Neural crest cell (in vitro differentiated cells): ENCODE results near the gene DNAH2. TPM values are rescaled to one million over a fixed set of nuclear protein-coding genes. Genes with fewer than 3 reads are reported as not detected.

Source experiments
- DNase-seq: peaks from one replicate; pipeline ENCODE4 v3.0.0; 2021; ENCODE audit warnings: low read depth, mixed read lengths, low spot score
- H3K27ac Mint-ChIP-seq: one replicate; pipeline ENCODE4 v1.8.0; 2021; ENCODE audit warnings: mild to moderate bottlenecking, mixed read lengths; ENCODE audit not compliant: unreplicated experiment
- H3K27me3 Mint-ChIP-seq: 2 replicates; pipeline ENCODE4 v1.8.0; 2021; ENCODE audit warnings: low read depth, mild to moderate bottlenecking, mixed read lengths
- H3K36me3 Mint-ChIP-seq: 2 replicates; pipeline ENCODE4 v1.8.0; 2021; ENCODE audit warnings: low read depth, mild to moderate bottlenecking, mixed read lengths
- H3K4me1 Mint-ChIP-seq: 2 replicates; pipeline ENCODE4 v1.8.0; 2021; ENCODE audit warnings: mixed read lengths
- H3K4me3 Mint-ChIP-seq: one replicate; pipeline ENCODE4 v1.8.0; 2021; ENCODE audit warnings: mild to moderate bottlenecking, mixed read lengths
- H3K9me3 Mint-ChIP-seq: 2 replicates; pipeline ENCODE4 v1.8.0; 2021; ENCODE audit warnings: mixed read lengths
- total RNA-seq: library from RNA; stranded (reverse); gene quantifications from 2 replicates; pipeline ENCODE4 v1.2.1, GENCODE V29; 2021
- TF ChIP-seq, protein P1 (sequence below): fragments of 200-600 bp; sonication (generic); conservative IDR thresholded peaks from 2 replicates; pipeline ENCODE4 v1.5.0; 2021; ENCODE audit warnings: antibody characterized with exemption, mild to moderate bottlenecking

Gene DNAH2
- total RNA-seq, 1 donor from 2014 or later, result 0.16 TPM

DNA sequence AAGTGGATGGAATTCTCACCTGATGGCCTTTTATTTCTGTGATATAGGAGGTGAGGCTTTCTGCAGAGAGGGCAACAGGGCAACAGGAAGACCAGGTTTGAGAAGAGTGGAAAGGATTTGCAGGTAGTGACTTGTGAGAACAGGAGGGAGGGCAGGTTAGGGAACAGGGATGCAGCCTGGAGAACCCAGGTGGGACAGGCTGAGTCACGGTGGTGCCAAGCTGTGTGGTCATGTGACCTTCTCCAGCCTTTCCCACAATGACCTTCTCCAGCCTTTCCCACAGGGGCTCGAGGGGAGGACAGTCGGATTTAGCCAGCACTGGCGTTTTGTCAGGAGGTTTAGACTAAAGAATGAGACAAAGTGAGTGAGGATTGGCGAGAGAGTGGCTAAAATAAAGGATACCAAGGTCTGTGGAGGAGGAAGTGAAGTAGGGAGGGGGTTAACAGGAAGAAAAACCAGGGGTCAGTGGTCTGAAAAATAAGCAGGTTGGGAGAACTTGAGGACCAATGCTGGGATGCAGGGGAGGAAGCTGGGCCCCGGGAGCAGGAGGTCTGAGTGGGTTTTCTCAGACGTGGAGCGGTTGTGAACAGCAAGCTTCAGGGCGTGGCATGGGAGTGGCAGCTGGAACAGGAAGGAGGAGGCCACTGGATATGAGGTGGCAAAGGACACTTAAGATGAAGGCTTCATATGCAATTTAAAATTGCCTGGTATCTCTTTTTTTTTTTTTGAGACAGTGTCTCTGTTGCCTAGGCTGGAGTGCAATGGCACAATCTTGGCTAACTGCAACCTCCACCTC is 37.7 kb downstream of the DNAH2 start:
- Mint-ChIP-seq H3K27ac (no peak overlapping the region), H3K36me3 (no peaks in the 10 kb centered on the region), H3K4me3 (no peak overlapping the region), H3K27me3 (peaks cover 4% of the 10 kb centered on the region), H3K4me1 (peaks cover 2% of the 10 kb centered on the region), H3K9me3 (peaks cover 13% of the 10 kb centered on the region)
- TF ChIP-seq, protein P1, sequence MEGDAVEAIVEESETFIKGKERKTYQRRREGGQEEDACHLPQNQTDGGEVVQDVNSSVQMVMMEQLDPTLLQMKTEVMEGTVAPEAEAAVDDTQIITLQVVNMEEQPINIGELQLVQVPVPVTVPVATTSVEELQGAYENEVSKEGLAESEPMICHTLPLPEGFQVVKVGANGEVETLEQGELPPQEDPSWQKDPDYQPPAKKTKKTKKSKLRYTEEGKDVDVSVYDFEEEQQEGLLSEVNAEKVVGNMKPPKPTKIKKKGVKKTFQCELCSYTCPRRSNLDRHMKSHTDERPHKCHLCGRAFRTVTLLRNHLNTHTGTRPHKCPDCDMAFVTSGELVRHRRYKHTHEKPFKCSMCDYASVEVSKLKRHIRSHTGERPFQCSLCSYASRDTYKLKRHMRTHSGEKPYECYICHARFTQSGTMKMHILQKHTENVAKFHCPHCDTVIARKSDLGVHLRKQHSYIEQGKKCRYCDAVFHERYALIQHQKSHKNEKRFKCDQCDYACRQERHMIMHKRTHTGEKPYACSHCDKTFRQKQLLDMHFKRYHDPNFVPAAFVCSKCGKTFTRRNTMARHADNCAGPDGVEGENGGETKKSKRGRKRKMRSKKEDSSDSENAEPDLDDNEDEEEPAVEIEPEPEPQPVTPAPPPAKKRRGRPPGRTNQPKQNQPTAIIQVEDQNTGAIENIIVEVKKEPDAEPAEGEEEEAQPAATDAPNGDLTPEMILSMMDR, result no peak
- no peak for DNase-seq

DNA sequence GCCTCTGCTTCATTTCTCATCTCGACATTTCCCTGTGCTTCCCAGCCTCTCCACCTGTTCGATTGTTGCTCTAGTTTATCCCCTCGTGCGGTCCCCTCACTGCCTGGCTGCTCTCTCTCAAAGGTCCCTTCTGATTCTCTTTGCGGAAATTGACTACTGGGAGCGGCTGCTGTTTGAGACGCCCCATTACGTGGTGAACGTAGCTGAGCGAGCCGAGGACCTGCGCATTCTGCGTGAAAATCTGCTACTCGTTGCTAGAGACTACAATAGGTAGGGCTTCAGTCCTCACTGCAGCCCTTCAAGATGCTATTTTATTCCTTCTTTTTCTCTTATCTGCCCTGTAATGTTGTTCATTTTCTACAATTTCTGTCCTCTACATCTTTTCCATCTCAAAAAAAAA is 39.4 kb downstream of the DNAH2 start:
- TF ChIP-seq, protein P1, result no peak
- Mint-ChIP-seq H3K27ac (peak overlapping the region; percentile 61), H3K9me3 (peaks cover 12% of the 10 kb centered on the region), H3K4me3 (no peak overlapping the region), H3K36me3 (no peaks in the 10 kb centered on the region), H3K27me3 (peaks cover 3% of the 10 kb centered on the region), H3K4me1 (no peaks in the 10 kb centered on the region)
- no peak for DNase-seq

DNA sequence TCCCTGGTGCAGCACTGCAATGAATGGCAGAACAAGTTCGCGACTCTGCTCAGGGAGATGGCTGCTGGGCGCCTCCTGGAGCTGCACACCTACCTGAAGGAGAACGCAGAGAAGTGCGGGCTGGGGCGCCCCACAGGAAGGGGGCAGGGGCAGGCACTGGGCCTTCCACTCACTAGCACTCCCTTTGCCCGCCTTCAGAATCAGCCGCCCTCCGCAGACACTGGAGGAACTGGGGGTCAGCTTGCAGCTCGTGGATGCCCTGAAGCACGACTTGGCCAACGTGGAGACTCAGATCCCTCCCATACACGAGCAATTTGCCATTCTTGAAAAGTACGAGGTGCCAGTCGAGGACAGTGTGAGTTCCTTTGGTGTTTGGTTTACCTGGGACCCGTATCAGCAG is 46.4 kb downstream of the DNAH2 start:
- Mint-ChIP-seq H3K9me3 (peaks cover 7% of the 10 kb centered on the region), H3K27me3 (no peaks in the 10 kb centered on the region), H3K4me1 (peaks cover 19% of the 10 kb centered on the region), H3K27ac (no peak overlapping the region), H3K4me3 (no peak overlapping the region), H3K36me3 (no peaks in the 10 kb centered on the region)
- TF ChIP-seq, protein P1, result no peak
- DNase-seq, result no peak

DNA sequence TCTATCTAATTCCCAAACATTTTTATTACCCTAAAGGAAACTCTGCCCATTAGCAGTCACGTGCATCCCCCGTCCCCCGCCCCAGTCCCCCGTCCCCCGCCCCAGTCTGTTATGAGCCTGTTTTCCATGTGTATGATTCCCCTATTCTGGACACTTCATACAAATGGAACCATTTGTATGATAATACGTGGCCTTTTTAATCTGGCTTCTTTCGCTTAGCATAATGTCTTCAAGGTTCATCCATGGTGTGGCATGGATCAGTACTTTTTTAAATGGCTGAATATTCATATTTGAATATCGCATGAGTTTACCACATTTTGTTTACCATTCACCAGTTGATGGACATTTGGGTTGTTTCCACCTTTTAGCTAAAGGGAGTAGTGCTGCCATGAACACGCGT is 49.5 kb downstream of the DNAH2 start:
- Mint-ChIP-seq H3K36me3 (no peaks in the 10 kb centered on the region), H3K9me3 (peaks cover 5% of the 10 kb centered on the region), H3K27me3 (no peaks in the 10 kb centered on the region), H3K4me1 (peaks cover 32% of the 10 kb centered on the region), H3K4me3 (no peak overlapping the region), H3K27ac (no peak overlapping the region)
- no peak for DNase-seq
- TF ChIP-seq, protein P1, result no peak

DNA sequence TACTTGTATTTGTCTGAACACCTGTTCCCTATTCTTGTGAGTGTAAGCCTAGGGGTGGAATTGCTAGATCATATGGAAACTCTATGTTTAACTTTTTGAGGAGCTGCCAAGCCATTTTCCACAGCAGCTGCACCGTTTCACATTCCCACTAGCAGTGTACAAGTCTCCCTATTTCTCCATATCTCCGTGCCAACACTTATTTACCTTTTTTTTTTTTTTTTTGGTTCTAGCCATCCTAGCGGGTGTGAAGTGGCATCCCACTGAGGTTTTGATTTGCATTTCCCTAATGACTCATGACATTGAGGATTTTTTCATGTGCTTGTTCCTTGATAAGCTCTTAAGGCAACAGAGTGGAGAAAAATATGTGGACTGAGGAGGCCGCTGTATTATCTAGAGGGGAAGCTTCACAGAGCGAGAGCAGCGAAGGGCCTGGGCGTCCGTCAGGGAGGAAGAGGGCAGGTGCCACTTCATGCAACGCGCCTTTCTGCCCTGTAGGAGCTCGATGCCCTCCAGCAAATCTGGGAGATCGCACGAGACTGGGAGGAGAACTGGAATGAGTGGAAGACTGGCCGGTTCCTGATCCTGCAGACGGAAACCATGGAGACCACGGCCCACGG is 50.0 kb downstream of the DNAH2 start:
- Mint-ChIP-seq H3K27me3 (no peaks in the 10 kb centered on the region), H3K4me1 (peaks cover 35% of the 10 kb centered on the region), H3K36me3 (no peaks in the 10 kb centered on the region), H3K9me3 (peaks cover 5% of the 10 kb centered on the region), H3K4me3 (no peak overlapping the region), H3K27ac (peak overlapping the region; percentile 40)
- TF ChIP-seq, protein P1, result no peak
- no peak for DNase-seq
